Lung (tissue), 12 donors: Measurements from ENCODE around the gene DUSP16. TPM values are rescaled to one million over a fixed set of nuclear protein-coding genes. Genes with fewer than 3 reads are reported as not detected.

Source experiments
- ATAC-seq: fragments of 200-7000 bp; cut with Tn5 transposase; one replicate; pipeline ENCODE4 v1.9.1; 2020; ENCODE audit warnings: moderate number of reproducible peaks; ENCODE audit not compliant: insufficient read depth, low FRiP score
- DNase-seq, 3 donors: peaks; one replicate each; pipeline ENCODE4 v3.0.0-alpha.2; 2013 to 2017
- H3K27ac ChIP-seq, 2 donors: one replicate each; pipeline ENCODE4 v1.5.1; 2013; ENCODE audit warnings: mild to moderate bottlenecking in 2 of 2, moderate library complexity in 2 of 2, control low read depth in 1 of 2, inconsistent platforms in 1 of 2, low read depth in 1 of 2, low read length in 1 of 2
- H3K27me3 ChIP-seq, 3 donors: one replicate each; pipeline ENCODE4 v1.5.1; 2013; ENCODE audit warnings: low read length in 2 of 3; ENCODE audit not compliant: control insufficient read depth in 3 of 3, insufficient read depth in 3 of 3
- H3K36me3 ChIP-seq, 4 donors: one replicate each; pipeline ENCODE4 v1.5.1; 2013; ENCODE audit warnings: low read length in 4 of 4, mild to moderate bottlenecking in 1 of 4, moderate library complexity in 1 of 4; ENCODE audit not compliant: control insufficient read depth in 4 of 4, insufficient read depth in 4 of 4
- H3K4me1 ChIP-seq, 5 donors: one replicate each; pipeline ENCODE4 v1.5.1; 2013; ENCODE audit warnings: low read length in 5 of 5, mild to moderate bottlenecking in 2 of 5, moderate library complexity in 1 of 5; ENCODE audit not compliant: control insufficient read depth in 5 of 5, insufficient read depth in 5 of 5
- H3K4me3 ChIP-seq: one replicate; pipeline ENCODE4 v1.5.1; 2013; ENCODE audit warnings: mild to moderate bottlenecking, control low read depth, moderate library complexity
- H3K9ac ChIP-seq, 2 donors: one replicate each; pipeline ENCODE4 v1.5.1; 2013; ENCODE audit warnings: low read length in 2 of 2, control low read depth in 1 of 2; ENCODE audit not compliant: insufficient read depth in 1 of 2
- H3K9me3 ChIP-seq, 4 donors: one replicate each; pipeline ENCODE4 v1.5.1; 2013; ENCODE audit warnings: low read length in 3 of 4, mild to moderate bottlenecking in 1 of 4, moderate library complexity in 1 of 4; ENCODE audit not compliant: control insufficient read depth in 4 of 4, insufficient read depth in 3 of 4
- CTCF ChIP-seq: IDR thresholded peaks from 2 replicates; pipeline ENCODE4 v1.5.1; 2012; ENCODE audit warnings: mild to moderate bottlenecking; ENCODE audit errors: control extremely low read depth, extremely low read depth
- WGBS, 2 donors: extraction: QIAGEN DNeasy Blood & Tissue Kit; methylation state at CpG; one replicate each; pipeline ENCODE4 v1.1.7; 2013; 5-methylcytosine and 5-hydroxymethylcytosine counted together
- polyA plus RNA-seq, 2 donors: library from polyadenylated mRNA; stranded (reverse); fragments of 200-250 nt; gene quantifications; one replicate each; pipeline ENCODE4 v1.2.1, GENCODE V29; 2013
- total RNA-seq, 2 donors: library from RNA; depleted of rRNA in 1 of 2; stranded (reverse); fragments of >200 nt in 1 of 2; gene quantifications; one replicate each; pipeline ENCODE4 v1.2.1, GENCODE V29; 2014 to 2021
- donor health status: control.
- donor health status: control.
- donor health status: Bipolar disorder and iron deficiency.
- donor health status: healthy.
- donor health status: DM: yes; HTN: yes; CAD: no.

The DUSP16 gene
- total and polyA plus RNA-seq, 4 donors = 11.1 to 40.0 (median 25.8) TPM

GRCh38 chr12:12531194-12531593, 31.5 kb downstream of the DUSP16 start:
- DNase-seq (no peak), ATAC-seq (no peak)
- H3K4me3 ChIP-seq = no peak overlapping the region
- H3K27me3 ChIP-seq = no peaks in the 10 kb centered on the region
- no peak overlapping the region for H3K9ac ChIP-seq
- peaks cover 0 to 3% (median 0%) of the 10 kb centered on the region in 4 donors for H3K36me3 ChIP-seq
- H3K4me1 ChIP-seq = peaks cover 2 to 27% (median 19%) of the 10 kb centered on the region in 5 donors
- no peak for TF ChIP-seq CTCF
- 91 to 98% methylated on average over 2 of the region's 2 CpGs for WGBS, 2 donors
- H3K9me3 ChIP-seq = no peaks in the 10 kb centered on the region
- no peak overlapping the region for H3K27ac ChIP-seq

GRCh38 chr12:12529783-12530421, 32.8 kb downstream of the DUSP16 start:
- Histone ChIP-seq H3K27ac (no peak overlapping the region), H3K27me3 (no peaks in the 10 kb centered on the region), H3K9ac (no peak overlapping the region), H3K4me1 (peaks cover 2 to 27% (median 19%) of the 10 kb centered on the region in 5 donors), H3K4me3 (no peak overlapping the region), H3K36me3 (peaks cover 0 to 3% (median 0%) of the 10 kb centered on the region in 4 donors), H3K9me3 (no peaks in the 10 kb centered on the region)
- no peak for TF ChIP-seq CTCF
- ATAC-seq = no peak
- 60 to 85% methylated on average over 2 of the region's 2 CpGs for WGBS, 2 donors
- DNase-seq = no peak

GRCh38 chr12:12528361-12529270, 34.0 kb downstream of the DUSP16 start:
- TF ChIP-seq CTCF = no peak
- DNase-seq = peak in 1 of 3 donors; percentile 34
- H3K4me1 ChIP-seq = peaks cover 2 to 18% (median 13%) of the 10 kb centered on the region in 5 donors
- H3K36me3 ChIP-seq = peaks cover 0 to 3% (median 0%) of the 10 kb centered on the region in 4 donors
- no peak for ATAC-seq
- no peaks in the 10 kb centered on the region for H3K9me3 ChIP-seq
- H3K27me3 ChIP-seq = no peaks in the 10 kb centered on the region
- 62 to 74% methylated on average over 6 of the region's 6 CpGs for WGBS, 2 donors
- no peak overlapping the region for H3K9ac ChIP-seq
- no peak overlapping the region for H3K27ac ChIP-seq
- no peak overlapping the region for H3K4me3 ChIP-seq
